ENCODE measurements around the gene CREM.

DNA sequence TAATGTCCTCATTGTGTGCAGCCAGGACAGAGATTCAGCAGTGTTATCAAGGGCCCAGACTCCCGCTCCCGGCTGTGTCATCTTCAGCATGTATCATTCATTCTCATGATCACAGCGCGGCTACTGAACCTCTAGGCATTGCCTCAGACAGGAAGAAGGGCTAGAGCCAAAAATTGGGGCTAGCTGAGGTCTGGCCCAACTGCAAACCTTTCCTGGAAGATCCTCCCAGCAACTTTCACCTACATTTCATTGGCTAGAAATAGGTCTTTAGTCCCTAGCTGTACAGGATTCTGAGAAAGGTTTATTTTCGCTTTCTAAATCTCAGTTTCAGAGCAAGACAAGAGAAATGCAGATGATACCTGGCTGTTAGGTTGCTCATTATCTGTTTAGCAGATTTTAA, 81.9 kb downstream of the CREM start:
- TF ChIP-seq POLR2AphosphoS5 (IDR thresholded peaks at IDR 0.05; ENCODE audit: low read depth, low read length) = no peak
- no peak for TF ChIP-seq POLR2A (IDR thresholded peaks at IDR 0.05; ENCODE audit: low read depth, low read length)
- TF ChIP-seq TAF1 (IDR thresholded peaks at IDR 0.05; ENCODE audit: borderline replicate concordance, low read depth, low read length) = no peak

All from GM12892 (cell line).